ENCODE measurements around the gene CELA2A.

DNA sequence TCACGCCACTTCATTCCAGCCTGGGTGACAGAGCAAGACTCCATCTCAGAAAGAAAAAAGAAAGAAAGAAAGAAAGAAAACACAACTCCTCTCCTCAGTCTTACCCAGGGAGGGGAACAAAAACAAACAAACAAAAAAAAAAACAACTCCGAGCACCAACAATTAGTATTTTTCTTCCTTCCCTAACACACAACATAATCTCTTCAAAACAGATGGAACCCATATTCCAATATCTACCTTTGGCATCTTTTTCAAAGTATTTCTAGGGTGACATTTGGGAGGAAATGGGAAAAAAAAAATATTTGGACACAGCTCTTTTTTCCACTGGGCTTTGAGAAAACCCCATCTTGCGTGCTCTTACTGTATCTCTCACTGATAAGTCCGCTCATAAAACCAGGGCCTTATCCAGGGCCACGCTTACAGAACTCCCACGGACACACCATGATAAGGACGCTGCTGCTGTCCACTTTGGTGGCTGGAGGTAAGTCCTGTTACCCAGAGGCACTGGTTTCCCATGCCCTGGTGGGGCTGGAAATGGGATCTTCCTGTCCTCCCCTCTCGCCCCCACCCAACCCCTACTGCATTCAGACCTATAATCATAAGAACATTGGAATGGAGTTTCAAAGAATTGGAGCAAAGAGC is at the start of gene CELA2A:
- no peak for TF ChIP-seq POLR2A (IDR thresholded peaks at IDR 0.05)
- TF ChIP-seq, protein P1, sequence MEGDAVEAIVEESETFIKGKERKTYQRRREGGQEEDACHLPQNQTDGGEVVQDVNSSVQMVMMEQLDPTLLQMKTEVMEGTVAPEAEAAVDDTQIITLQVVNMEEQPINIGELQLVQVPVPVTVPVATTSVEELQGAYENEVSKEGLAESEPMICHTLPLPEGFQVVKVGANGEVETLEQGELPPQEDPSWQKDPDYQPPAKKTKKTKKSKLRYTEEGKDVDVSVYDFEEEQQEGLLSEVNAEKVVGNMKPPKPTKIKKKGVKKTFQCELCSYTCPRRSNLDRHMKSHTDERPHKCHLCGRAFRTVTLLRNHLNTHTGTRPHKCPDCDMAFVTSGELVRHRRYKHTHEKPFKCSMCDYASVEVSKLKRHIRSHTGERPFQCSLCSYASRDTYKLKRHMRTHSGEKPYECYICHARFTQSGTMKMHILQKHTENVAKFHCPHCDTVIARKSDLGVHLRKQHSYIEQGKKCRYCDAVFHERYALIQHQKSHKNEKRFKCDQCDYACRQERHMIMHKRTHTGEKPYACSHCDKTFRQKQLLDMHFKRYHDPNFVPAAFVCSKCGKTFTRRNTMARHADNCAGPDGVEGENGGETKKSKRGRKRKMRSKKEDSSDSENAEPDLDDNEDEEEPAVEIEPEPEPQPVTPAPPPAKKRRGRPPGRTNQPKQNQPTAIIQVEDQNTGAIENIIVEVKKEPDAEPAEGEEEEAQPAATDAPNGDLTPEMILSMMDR (IDR thresholded peaks at IDR 0.05), result no peak

All from heart left ventricle (tissue), 13 donors.